NCI-H345 treated with DMSO at 0.1 percent for 48 hours (cell line): ENCODE data around the gene PIK3R5.
"Not testable (repeated sequence)": the region's sequence is repeated elsewhere in the genome, so short reads cannot be mapped to it uniquely, and the experiment has no call there.

Experiments used
- DNase-seq: peaks from one replicate; lab custom pipeline; 2025; ENCODE audit not compliant: unreplicated experiment; lab: John Stamatoyannopoulos, UW

The PIK3R5 gene

GRCh38 chr17:8985054-8985701 lies 19.7 kb upstream of the PIK3R5 start:
- DNase-seq, result no peak

DNA sequence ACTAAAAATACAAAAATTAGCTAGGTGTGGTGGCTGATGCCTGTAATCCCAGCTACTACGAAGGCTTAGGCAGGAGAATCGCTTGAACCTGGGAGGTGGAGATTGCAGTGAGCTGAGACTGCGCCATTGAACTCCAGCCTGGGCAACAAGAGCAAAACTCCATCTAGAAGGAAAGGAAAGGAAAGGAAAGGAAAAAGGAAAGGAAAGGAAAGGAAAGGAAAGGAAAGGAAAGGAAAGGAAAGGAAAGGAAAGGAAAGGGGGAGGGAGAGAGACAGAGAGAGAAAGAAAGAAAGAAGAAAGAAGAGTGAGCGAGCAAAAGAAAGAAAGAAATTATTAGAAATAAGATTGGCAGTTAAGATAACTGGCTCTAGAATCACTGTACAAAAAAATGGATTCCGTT lies 18.7 kb upstream of the PIK3R5 start:
- not testable (repeated sequence) for DNase-seq

DNA sequence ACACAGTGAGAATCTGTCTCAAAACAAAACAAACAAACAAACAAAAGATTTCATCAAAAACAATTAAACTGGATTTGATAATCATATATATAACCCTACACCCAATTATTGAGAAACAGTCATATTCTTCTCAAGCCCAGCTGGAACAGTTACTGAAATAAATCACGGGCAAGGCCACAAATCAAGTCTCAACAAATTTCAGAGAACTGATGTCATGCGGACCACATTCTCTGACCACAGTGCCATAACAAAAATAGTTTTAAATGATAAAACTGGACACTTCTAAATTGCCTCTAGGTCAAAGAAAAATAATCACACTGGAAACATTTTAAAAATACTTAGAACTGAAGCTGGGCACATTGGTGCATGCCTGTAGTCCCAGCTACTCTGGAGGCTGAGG lies 15.9 kb upstream of the PIK3R5 start:
- no peak for DNase-seq

GRCh38 chr17:8979715-8980114 lies 14.2 kb upstream of the PIK3R5 start:
- DNase-seq, result no peak

DNA sequence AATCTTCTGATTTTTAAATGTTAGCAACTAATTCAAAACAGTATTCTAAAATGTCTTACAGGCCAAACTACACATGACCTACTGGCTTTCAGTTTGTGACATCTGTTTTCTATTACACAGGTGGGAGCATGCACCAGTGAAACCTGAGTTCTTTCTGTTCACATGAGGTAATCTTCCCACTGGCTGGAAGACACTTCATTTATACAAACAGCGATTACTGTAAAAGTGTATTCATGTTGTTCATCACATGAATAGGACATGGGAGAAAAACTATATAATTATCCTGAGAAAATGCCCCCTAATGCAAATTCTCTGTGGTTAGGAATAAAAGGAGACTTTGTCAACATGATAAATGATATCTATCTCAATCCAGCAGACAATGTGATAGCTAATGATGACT lies 11.1 kb upstream of the PIK3R5 start:
- no peak for DNase-seq

GRCh38 chr17:8975091-8975725 lies 9.7 kb upstream of the PIK3R5 start:
- DNase-seq, result no peak

- DNase-seq, result no peak
These were observed 4.4 kb upstream of the PIK3R5 start for GRCh38 chr17:8969901-8970300.

- DNase-seq, result no peak
These were observed 3.0 kb upstream of the PIK3R5 start for GRCh38 chr17:8968503-8968902.

DNA sequence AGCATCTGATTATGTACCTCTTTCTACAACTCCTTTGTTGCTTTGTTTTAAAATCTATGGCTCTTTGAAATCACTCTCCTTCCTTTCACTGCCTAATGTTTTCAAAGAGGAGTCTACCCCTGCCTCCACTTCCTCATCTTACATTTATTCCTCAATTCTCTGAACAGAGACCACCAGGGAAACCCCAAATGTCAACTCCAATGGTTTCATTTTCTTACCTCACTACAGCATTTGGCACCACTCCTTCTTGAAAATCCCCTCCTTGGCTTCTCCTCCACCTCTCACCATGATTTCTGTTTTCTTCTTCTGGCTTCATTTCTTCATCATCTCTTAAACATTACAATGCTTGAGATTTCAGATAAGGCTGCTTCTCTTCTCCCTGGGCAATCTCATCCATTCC lies 2.4 kb upstream of the PIK3R5 start:
- DNase-seq, result no peak

DNA sequence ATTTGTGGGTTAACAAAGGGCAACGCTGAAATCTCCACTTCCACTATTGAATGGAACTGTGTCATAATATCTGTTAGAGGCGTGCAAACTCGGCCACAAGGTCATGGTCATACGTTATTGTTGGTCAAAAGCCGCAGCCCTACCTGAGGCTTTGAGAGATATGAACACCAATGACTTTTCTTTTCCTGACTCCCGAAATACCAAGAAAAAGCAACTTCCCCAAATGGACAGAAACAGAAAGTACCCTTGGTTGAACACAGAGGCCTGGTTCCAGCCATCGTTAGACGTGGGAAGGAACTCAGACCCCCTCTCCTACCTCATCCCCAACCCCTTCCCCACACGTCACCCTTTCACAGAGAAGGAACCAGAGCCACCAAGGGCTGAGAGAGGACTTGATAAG lies 1.4 kb upstream of the PIK3R5 start:
- no peak for DNase-seq

- DNase-seq, result no peak
These were observed 610 bp downstream of the PIK3R5 start for GRCh38 chr17:8964801-8965393.

- no peak for DNase-seq
These were observed 1.8 kb downstream of the PIK3R5 start for GRCh38 chr17:8963647-8964258.

GRCh38 chr17:8963014-8963413 lies 2.5 kb downstream of the PIK3R5 start:
- DNase-seq, result no peak

DNA sequence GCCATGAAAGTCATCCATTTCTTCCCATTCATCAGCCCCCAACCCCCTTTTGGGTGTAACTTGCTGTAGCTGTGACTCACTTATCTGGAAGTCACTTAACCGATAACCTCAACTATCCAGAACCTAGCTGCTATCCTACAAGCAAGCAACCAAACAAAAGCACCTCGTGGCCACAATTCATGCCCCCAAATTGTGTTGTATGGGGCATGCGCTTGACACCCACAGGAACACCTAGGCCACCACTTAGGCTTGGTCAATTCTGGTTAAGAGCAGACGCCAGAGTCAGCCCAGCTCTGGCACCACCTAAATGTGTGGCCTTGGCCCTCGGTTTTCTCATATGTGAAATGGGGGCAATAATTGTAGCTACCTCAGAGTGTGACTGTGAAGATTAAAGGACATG lies 3.7 kb downstream of the PIK3R5 start:
- DNase-seq, result no peak

- no peak for DNase-seq
These were observed 5.0 kb downstream of the PIK3R5 start for GRCh38 chr17:8960325-8961140.

DNA sequence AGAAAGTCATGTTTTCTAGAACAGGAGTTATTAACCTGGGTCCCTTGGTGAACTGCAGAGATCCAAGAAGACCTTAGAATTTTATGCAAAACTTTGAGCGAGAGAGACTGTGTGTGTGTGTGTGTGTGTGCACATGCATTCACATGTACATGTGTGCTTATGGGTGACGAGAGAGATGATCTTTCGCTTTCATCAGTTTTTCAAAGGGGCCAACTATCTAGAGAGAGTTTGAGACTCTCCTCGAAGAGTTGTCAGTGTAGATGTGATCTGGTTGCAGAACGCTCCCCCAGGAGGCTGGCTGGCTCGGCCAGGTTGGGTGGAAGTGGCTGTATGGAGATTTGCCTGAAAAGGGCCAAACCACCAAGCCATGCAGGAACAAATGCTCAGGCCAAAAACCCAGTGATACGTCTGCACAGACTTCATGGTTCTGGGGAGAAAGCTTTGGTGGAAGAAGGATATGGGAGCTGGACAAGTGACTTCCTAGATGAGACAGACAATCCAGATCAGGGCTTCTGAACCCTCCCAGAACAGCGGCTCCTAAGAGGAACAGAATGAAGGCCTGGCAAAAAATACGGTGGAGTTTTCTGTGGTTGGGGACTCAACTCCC lies 6.1 kb downstream of the PIK3R5 start:
- DNase-seq, result no peak

- no peak for DNase-seq
These were observed 7.8 kb downstream of the PIK3R5 start for GRCh38 chr17:8957721-8958120.

- DNase-seq, result no peak
These were observed 9.0 kb downstream of the PIK3R5 start for GRCh38 chr17:8956465-8956902.

GRCh38 chr17:8955021-8955959 lies 10.2 kb downstream of the PIK3R5 start:
- no peak for DNase-seq

DNA sequence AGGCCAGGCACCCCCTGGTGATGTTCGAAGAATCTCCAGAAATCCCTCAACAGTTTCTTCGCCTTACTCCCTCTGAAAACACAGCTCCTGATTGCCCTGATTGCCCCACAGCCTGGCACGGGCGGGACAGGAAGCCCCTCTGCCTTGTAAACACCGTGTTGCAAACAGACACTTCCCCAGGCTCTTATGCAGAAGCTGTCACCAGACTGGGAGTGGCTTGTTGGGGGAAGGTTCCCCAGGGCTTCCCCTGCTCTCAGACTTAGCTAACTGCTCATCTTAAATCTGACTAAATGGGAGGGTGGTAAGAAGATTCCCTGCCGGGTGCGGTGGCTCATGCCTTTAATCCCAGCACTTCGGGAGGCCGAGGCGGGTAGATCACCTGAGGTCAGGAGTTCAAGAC lies 11.2 kb downstream of the PIK3R5 start:
- no peak for DNase-seq
